HepG2 (cell line): ENCODE data around the gene OVCA2. TPM values are rescaled to one million over a fixed set of nuclear protein-coding genes. Genes with fewer than 3 reads are reported as not detected.

Experiments
- BCL3 ChIP-seq: sonication (generic); formaldehyde crosslinking; IDR thresholded peaks from 2 replicates; pipeline ENCODE4 v1.5.1; 2020; ENCODE audit warnings: mild to moderate bottlenecking, missing genetic modification reagents, moderate library complexity
- FOXA3 ChIP-seq: IDR thresholded peaks from 2 replicates; pipeline ENCODE4 v1.6.1; 2016; ENCODE audit warnings: missing genetic modification reagents, missing compliant biosample characterization
- FOXP1 ChIP-seq, 2 experiments: fragments of 450-650 bp in 1 of 2; IDR thresholded peaks; 2 replicates each; pipeline ENCODE4 v1.6.1; 2017 to 2018; ENCODE audit warnings: antibody characterized with exemption in 1 of 2
- GMEB2 ChIP-seq: IDR thresholded peaks from 2 replicates; pipeline ENCODE4 v1.6.1; 2016; ENCODE audit warnings: missing biosample characterization, missing genetic modification reagents, low read depth
- KAT2B ChIP-seq: fragments of 150-350 bp; IDR thresholded peaks from 2 replicates; pipeline ENCODE4 v1.6.1; 2014; ENCODE audit warnings: low read depth, low read length, borderline replicate concordance
- KDM1A ChIP-seq: IDR thresholded peaks from 2 replicates; pipeline ENCODE4 v1.6.1; 2016; ENCODE audit warnings: missing compliant biosample characterization
- KDM3A ChIP-seq: IDR thresholded peaks from 2 replicates; pipeline ENCODE4 v1.6.1; 2018; ENCODE audit warnings: low read depth, missing compliant biosample characterization
- NFE2 ChIP-seq: sonication (generic); formaldehyde crosslinking; IDR thresholded peaks from 2 replicates; pipeline ENCODE4 v1.4.0; 2020; ENCODE audit warnings: missing genetic modification reagents
- NFYC ChIP-seq: IDR thresholded peaks from 2 replicates; pipeline ENCODE4 v1.6.1; 2016; ENCODE audit warnings: missing genetic modification reagents, missing compliant biosample characterization
- NKX3-1 ChIP-seq: sonication (generic); formaldehyde crosslinking; IDR thresholded peaks from 2 replicates; pipeline ENCODE4 v1.5.0; 2020; ENCODE audit warnings: missing genetic modification reagents
- SATB2 ChIP-seq: sonication (generic); formaldehyde crosslinking; IDR thresholded peaks from 2 replicates; pipeline ENCODE4 v1.5.0; 2020; ENCODE audit warnings: missing genetic modification reagents
- TERF1 ChIP-seq: sonication (generic); formaldehyde crosslinking; IDR thresholded peaks from 2 replicates; pipeline ENCODE4 v1.8.0; 2022; ENCODE audit warnings: mild to moderate bottlenecking, missing genetic modification reagents, moderate library complexity
- ZBTB8A ChIP-seq: sonication (generic); formaldehyde crosslinking; IDR thresholded peaks from 2 replicates; pipeline ENCODE4 v1.4.0; 2020; ENCODE audit warnings: mild to moderate bottlenecking, low read depth, missing genetic modification reagents, borderline replicate concordance
- ZC3H13 ChIP-seq: sonication (generic); formaldehyde crosslinking; IDR thresholded peaks from 2 replicates; pipeline ENCODE4 v1.8.1; 2023; ENCODE audit warnings: mild to moderate bottlenecking, missing genetic modification reagents, moderate library complexity
- ZMYM3 ChIP-seq: sonication (generic); formaldehyde crosslinking; IDR thresholded peaks from 2 replicates; pipeline ENCODE4 v1.5.1; 2020; ENCODE audit warnings: mild to moderate bottlenecking, missing genetic modification reagents
- ZNF350 ChIP-seq: sonication (generic); formaldehyde crosslinking; IDR thresholded peaks from 2 replicates; pipeline ENCODE4 v1.4.0; 2020; ENCODE audit warnings: mild to moderate bottlenecking, low read depth, missing genetic modification reagents, borderline replicate concordance
- ZNF432 ChIP-seq: sonication (generic); formaldehyde crosslinking; IDR thresholded peaks from 2 replicates; pipeline ENCODE4 v1.5.0; 2020; ENCODE audit warnings: missing genetic modification reagents, mild to moderate bottlenecking, borderline replicate concordance
- ZNF607 ChIP-seq: sonication (generic); formaldehyde crosslinking; IDR thresholded peaks from 2 replicates; pipeline ENCODE4 v1.5.1; 2020; ENCODE audit warnings: missing genetic modification reagents, mild to moderate bottlenecking, borderline replicate concordance
- ZNF781 ChIP-seq: sonication (generic); formaldehyde crosslinking; IDR thresholded peaks from 2 replicates; pipeline ENCODE4 v1.5.1; 2020; ENCODE audit warnings: borderline replicate concordance, mild to moderate bottlenecking, missing genetic modification reagents; ENCODE audit errors: not compliant biosample characterization
- ZNF850 ChIP-seq: sonication (generic); formaldehyde crosslinking; conservative IDR thresholded peaks from 2 replicates; pipeline ENCODE4 v1.9.0; 2021; ENCODE audit warnings: mild to moderate bottlenecking, missing genetic modification reagents
- polyA plus RNA-seq, 8 experiments: library from polyadenylated mRNA; depleted of rRNA in 3 of 8; stranded (reverse) in 7 of 8; unstranded in 1 of 8; fragments of >200 nt; fragmentation: Illumina TruSeq in 4 of 8; extraction: Trizol in 4 of 8; gene quantifications; 2 replicates each; pipeline versions ENCODE4 v1.2.1 to v1.2.3, GENCODE V29; 2011 to 2016; ENCODE audit warnings: low read depth in 4 of 8, missing spikeins in 1 of 8, mixed read lengths in 1 of 8; ENCODE audit not compliant: insufficient read depth in 1 of 8
- total RNA-seq, 5 experiments: library from RNA; depleted of rRNA; stranded (reverse); fragments of >200 nt; fragmentation: Illumina TruSeq; extraction: Trizol; gene quantifications; 2 replicates each; pipeline ENCODE4 v1.2.3, GENCODE V29; 2016; ENCODE audit warnings: low read depth in 1 of 5
- TF ChIP-seq, protein P1 (sequence below): sonication (generic); formaldehyde crosslinking; IDR thresholded peaks from 2 replicates; pipeline ENCODE4 v1.8.0; 2023; ENCODE audit warnings: mild to moderate bottlenecking, missing genetic modification reagents
- TF ChIP-seq, protein P2 (sequence below): sonication (generic); formaldehyde crosslinking; IDR thresholded peaks from 2 replicates; pipeline ENCODE4 v1.4.0; 2020; ENCODE audit warnings: missing genetic modification reagents
- TF ChIP-seq, protein P3 (sequence below): sonication (generic); formaldehyde crosslinking; IDR thresholded peaks from 2 replicates; pipeline ENCODE4 v1.4.0; 2020; ENCODE audit warnings: mild to moderate bottlenecking, missing genetic modification reagents

The OVCA2 gene
- total and polyA plus RNA-seq, 2 of the 13 experiments (the other 11 are each of a cell fraction or from before 2014, with no cell fraction given), result 23.7 to 28.2 TPM

- TF ChIP-seq, protein P1, sequence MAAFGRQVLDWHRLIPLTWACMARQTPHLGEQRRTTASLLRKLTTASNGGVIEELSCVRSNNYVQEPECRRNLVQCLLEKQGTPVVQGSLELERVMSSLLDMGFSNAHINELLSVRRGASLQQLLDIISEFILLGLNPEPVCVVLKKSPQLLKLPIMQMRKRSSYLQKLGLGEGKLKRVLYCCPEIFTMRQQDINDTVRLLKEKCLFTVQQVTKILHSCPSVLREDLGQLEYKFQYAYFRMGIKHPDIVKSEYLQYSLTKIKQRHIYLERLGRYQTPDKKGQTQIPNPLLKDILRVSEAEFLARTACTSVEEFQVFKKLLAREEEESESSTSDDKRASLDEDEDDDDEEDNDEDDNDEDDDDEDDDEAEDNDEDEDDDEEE, result no peak
- TF ChIP-seq ZBTB8A (CRISPR knock-in tag), result no peak
- no peak for TF ChIP-seq ZNF432 (CRISPR knock-in tag)
- TF ChIP-seq, protein P2, sequence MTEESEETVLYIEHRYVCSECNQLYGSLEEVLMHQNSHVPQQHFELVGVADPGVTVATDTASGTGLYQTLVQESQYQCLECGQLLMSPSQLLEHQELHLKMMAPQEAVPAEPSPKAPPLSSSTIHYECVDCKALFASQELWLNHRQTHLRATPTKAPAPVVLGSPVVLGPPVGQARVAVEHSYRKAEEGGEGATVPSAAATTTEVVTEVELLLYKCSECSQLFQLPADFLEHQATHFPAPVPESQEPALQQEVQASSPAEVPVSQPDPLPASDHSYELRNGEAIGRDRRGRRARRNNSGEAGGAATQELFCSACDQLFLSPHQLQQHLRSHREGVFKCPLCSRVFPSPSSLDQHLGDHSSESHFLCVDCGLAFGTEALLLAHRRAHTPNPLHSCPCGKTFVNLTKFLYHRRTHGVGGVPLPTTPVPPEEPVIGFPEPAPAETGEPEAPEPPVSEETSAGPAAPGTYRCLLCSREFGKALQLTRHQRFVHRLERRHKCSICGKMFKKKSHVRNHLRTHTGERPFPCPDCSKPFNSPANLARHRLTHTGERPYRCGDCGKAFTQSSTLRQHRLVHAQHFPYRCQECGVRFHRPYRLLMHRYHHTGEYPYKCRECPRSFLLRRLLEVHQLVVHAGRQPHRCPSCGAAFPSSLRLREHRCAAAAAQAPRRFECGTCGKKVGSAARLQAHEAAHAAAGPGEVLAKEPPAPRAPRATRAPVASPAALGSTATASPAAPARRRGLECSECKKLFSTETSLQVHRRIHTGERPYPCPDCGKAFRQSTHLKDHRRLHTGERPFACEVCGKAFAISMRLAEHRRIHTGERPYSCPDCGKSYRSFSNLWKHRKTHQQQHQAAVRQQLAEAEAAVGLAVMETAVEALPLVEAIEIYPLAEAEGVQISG, result no peak
- peak; percentile 95 for TF ChIP-seq ZMYM3
- 0 out of 2 replicates have a peak, but pooled peaks have one; percentile 5 for TF ChIP-seq ZNF350
- TF ChIP-seq FOXA3 (CRISPR knock-in tag), result no peak
- TF ChIP-seq GMEB2 (CRISPR knock-in tag), result no peak
- TF ChIP-seq SATB2 (CRISPR knock-in tag), result no peak
- 0 out of 2 replicates have a peak, but pooled peaks have one; percentile 82 for TF ChIP-seq KDM1A (CRISPR knock-in tag)
- TF ChIP-seq ZNF607 (CRISPR knock-in tag), result 0 out of 2 replicates have a peak, but pooled peaks have one; percentile 17
- TF ChIP-seq ZNF781 (CRISPR knock-in tag), result peak; percentile 26
- no peak for TF ChIP-seq KDM3A
- TF ChIP-seq TERF1, result no peak
- TF ChIP-seq NFE2 (CRISPR knock-in tag), result no peak
- no peak for TF ChIP-seq FOXP1 (IDR thresholded peaks at IDR 0.05)
- TF ChIP-seq FOXP1 (CRISPR knock-in tag; IDR thresholded peaks at IDR 0.05), result 0 out of 2 replicates have a peak, but pooled peaks have one; percentile 2
- TF ChIP-seq, protein P3, sequence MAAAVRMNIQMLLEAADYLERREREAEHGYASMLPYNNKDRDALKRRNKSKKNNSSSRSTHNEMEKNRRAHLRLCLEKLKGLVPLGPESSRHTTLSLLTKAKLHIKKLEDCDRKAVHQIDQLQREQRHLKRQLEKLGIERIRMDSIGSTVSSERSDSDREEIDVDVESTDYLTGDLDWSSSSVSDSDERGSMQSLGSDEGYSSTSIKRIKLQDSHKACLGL, result no peak
- TF ChIP-seq KAT2B, result no peak
- no peak for TF ChIP-seq BCL3 (CRISPR knock-in tag)
- no peak for TF ChIP-seq ZC3H13
- TF ChIP-seq NFYC (CRISPR knock-in tag), result no peak
- no peak for TF ChIP-seq NKX3-1
- TF ChIP-seq ZNF850 (CRISPR knock-in tag), result no peak
These were observed 45.0 kb upstream of the OVCA2 start (continued) for GRCh38 chr17:1996800-1997288.
